ENCODE measurements around the gene WDR77. TPM values are rescaled to one million over a fixed set of nuclear protein-coding genes. Genes with fewer than 3 reads are reported as not detected.

Gene WDR77
- total RNA-seq, 1 experiment from 2014 or later = 67.9 TPM

- intact Hi-C loops (cut with micrococcal nuclease; ENCODE audit: unreplicated experiment) = no loop called here
- Histone ChIP-seq H3K4me3 (ENCODE audit: low read depth, low read length, poor library complexity, severe bottlenecking) (no peak overlapping the region), H3K36me3 (ENCODE audit: insufficient read depth, low read length, poor library complexity, severe bottlenecking) (peaks cover 70% of the 10 kb centered on the region), H3K4me1 (ENCODE audit: insufficient read depth, low read length, poor library complexity, severe bottlenecking) (no peaks in the 10 kb centered on the region), H3K27me3 (replicated peaks; ENCODE audit: insufficient read depth, low read depth, low read length, poor library complexity) (no peaks in the 10 kb centered on the region), H3K9me3 (ENCODE audit: low read depth, low read length, poor library complexity, severe bottlenecking) (no peaks in the 10 kb centered on the region), H3K27ac (ENCODE audit: low read depth, low read length, poor library complexity, severe bottlenecking) (no peak overlapping the region)
- DNase-seq (ENCODE audit: low spot score) = no peak
- ChIA-PET CTCF (no interaction called here), POLR2A (ENCODE audit: low non-redundant PET) (no interaction called here)
- no TSS peak for BruUV-seq (replicated peaks)
- TF ChIP-seq CTCF (conservative IDR thresholded peaks at IDR 0.05; ENCODE audit: low read depth, low read length) (no peak), EZH2 (IDR thresholded peaks at IDR 0.05; ENCODE audit: borderline replicate concordance, low read depth, low read length, poor library complexity, severe bottlenecking) (no peak)
Measured at GRCh38 chr1:111442457-111442856, 6.6 kb downstream of the WDR77 start.

- Histone ChIP-seq H3K27me3 (replicated peaks; ENCODE audit: insufficient read depth, low read depth, low read length, poor library complexity) (no peaks in the 10 kb centered on the region), H3K4me1 (ENCODE audit: insufficient read depth, low read length, poor library complexity, severe bottlenecking) (no peaks in the 10 kb centered on the region), H3K27ac (ENCODE audit: low read depth, low read length, poor library complexity, severe bottlenecking) (no peak overlapping the region), H3K4me3 (ENCODE audit: low read depth, low read length, poor library complexity, severe bottlenecking) (no peak overlapping the region), H3K9me3 (ENCODE audit: low read depth, low read length, poor library complexity, severe bottlenecking) (no peaks in the 10 kb centered on the region), H3K36me3 (ENCODE audit: insufficient read depth, low read length, poor library complexity, severe bottlenecking) (peaks cover 66% of the 10 kb centered on the region)
- peak; percentile 24 for DNase-seq (ENCODE audit: low spot score)
- no TSS peak for BruUV-seq (replicated peaks)
- intact Hi-C loops (cut with micrococcal nuclease; ENCODE audit: unreplicated experiment) = no loop called here
- CTCF ChIA-PET = no interaction called here
- TF ChIP-seq EZH2 (IDR thresholded peaks at IDR 0.05; ENCODE audit: borderline replicate concordance, low read depth, low read length, poor library complexity, severe bottlenecking) (no peak), CTCF (conservative IDR thresholded peaks at IDR 0.05; ENCODE audit: low read depth, low read length) (peak; percentile 63)
- POLR2A ChIA-PET (ENCODE audit: low non-redundant PET) = interaction anchor here (0.5 kb wide), 1 partner anchor 151 kb away, joined by 20 read pairs; no protein-coding TSS in a partner anchor
Measured at GRCh38 chr1:111441573-111442192, 7.4 kb downstream of the WDR77 start.

GRCh38 chr1:111439461-111440351 lies 9.3 kb downstream of the WDR77 start:
- peaks cover 50% of the 10 kb centered on the region for H3K36me3 ChIP-seq (ENCODE audit: insufficient read depth, low read length, poor library complexity, severe bottlenecking)
- intact Hi-C loops (cut with micrococcal nuclease; ENCODE audit: unreplicated experiment) = no loop called here
- H3K4me1 ChIP-seq (ENCODE audit: insufficient read depth, low read length, poor library complexity, severe bottlenecking) = no peaks in the 10 kb centered on the region
- TF ChIP-seq EZH2 (IDR thresholded peaks at IDR 0.05; ENCODE audit: borderline replicate concordance, low read depth, low read length, poor library complexity, severe bottlenecking) (no peak), CTCF (conservative IDR thresholded peaks at IDR 0.05; ENCODE audit: low read depth, low read length) (no peak)
- no peak overlapping the region for H3K4me3 ChIP-seq (ENCODE audit: low read depth, low read length, poor library complexity, severe bottlenecking)
- DNase-seq (ENCODE audit: low spot score) = no peak
- ChIA-PET POLR2A (ENCODE audit: low non-redundant PET) (no interaction called here), CTCF (no interaction called here)
- H3K9me3 ChIP-seq (ENCODE audit: low read depth, low read length, poor library complexity, severe bottlenecking) = no peaks in the 10 kb centered on the region
- H3K27ac ChIP-seq (ENCODE audit: low read depth, low read length, poor library complexity, severe bottlenecking) = no peak overlapping the region
- H3K27me3 ChIP-seq (replicated peaks; ENCODE audit: insufficient read depth, low read depth, low read length, poor library complexity) = no peaks in the 10 kb centered on the region
- BruUV-seq (replicated peaks) = no TSS peak

Data from A673 (cell line).